Ascending aorta (tissue), 2 donors: ENCODE data around the gene P2RX1. TPM values are rescaled to one million over a fixed set of nuclear protein-coding genes. Genes with fewer than 3 reads are reported as not detected.

Source experiments
- DNase-seq, 2 donors: peaks; one replicate each; pipeline ENCODE4 v3.0.0-alpha.2; 2019; ENCODE audit warnings: low spot score in 2 of 2
- H3K27ac ChIP-seq, 2 donors: fragments of 200-600 bp; sonication (generic); one replicate each; pipeline ENCODE4 v1.5.1; 2016 to 2017; ENCODE audit warnings: mild to moderate bottlenecking in 1 of 2
- H3K27me3 ChIP-seq: fragments of 200-600 bp; sonication (generic); one replicate; pipeline ENCODE4 v1.5.1; 2017
- H3K36me3 ChIP-seq, 2 donors: fragments of 200-600 bp; sonication (generic); one replicate each; pipeline ENCODE4 v1.5.1; 2016
- H3K4me1 ChIP-seq, 2 donors: fragments of 200-600 bp; sonication (generic); one replicate each; pipeline ENCODE4 v1.5.1; 2016 to 2017; ENCODE audit warnings: mild to moderate bottlenecking in 1 of 2
- H3K4me3 ChIP-seq, 2 donors: fragments of 200-600 bp; sonication (generic); one replicate each; pipeline ENCODE4 v1.5.1; 2016 to 2017; ENCODE audit warnings: mild to moderate bottlenecking in 1 of 2
- H3K9me3 ChIP-seq, 2 donors: fragments of 200-600 bp; sonication (generic); one replicate each; pipeline ENCODE4 v1.5.1; 2016
- intact Hi-C: fragments of 100-400 bp; cut with DNase I; formaldehyde crosslinking; loops from one replicate; pipeline ENCODE4 v1.15.1; 2023
- total RNA-seq: library from RNA; depleted of rRNA; stranded (reverse); fragments of >200 nt; gene quantifications from one replicate; pipeline ENCODE4 v1.1.0, GENCODE V29; 2016
- TF ChIP-seq, protein P1 (sequence below), 3 experiments: fragments of 200-600 bp in 2 of 3; fragments of 450-650 bp in 1 of 3; sonication (generic) in 2 of 3; IDR thresholded peaks; one replicate each; pipeline ENCODE4 v1.5.1; 2016 to 2019; ENCODE audit warnings: antibody characterized with exemption in 3 of 3, mild to moderate bottlenecking in 1 of 3, moderate library complexity in 1 of 3

Gene P2RX1
- total RNA-seq, 1 donor from 2014 or later, result not detected

- Histone ChIP-seq H3K27ac (peak overlapping the region; percentile 81 to 85), H3K9me3 (no peaks in the 10 kb centered on the region), H3K4me3 (no peak overlapping the region), H3K4me1 (peaks cover 16 to 42% of the 10 kb centered on the region in 2 donors), H3K27me3 (no peaks in the 10 kb centered on the region), H3K36me3 (peaks cover 10 to 27% of the 10 kb centered on the region in 2 donors)
- DNase-seq, result no peak
- TF ChIP-seq, protein P1, sequence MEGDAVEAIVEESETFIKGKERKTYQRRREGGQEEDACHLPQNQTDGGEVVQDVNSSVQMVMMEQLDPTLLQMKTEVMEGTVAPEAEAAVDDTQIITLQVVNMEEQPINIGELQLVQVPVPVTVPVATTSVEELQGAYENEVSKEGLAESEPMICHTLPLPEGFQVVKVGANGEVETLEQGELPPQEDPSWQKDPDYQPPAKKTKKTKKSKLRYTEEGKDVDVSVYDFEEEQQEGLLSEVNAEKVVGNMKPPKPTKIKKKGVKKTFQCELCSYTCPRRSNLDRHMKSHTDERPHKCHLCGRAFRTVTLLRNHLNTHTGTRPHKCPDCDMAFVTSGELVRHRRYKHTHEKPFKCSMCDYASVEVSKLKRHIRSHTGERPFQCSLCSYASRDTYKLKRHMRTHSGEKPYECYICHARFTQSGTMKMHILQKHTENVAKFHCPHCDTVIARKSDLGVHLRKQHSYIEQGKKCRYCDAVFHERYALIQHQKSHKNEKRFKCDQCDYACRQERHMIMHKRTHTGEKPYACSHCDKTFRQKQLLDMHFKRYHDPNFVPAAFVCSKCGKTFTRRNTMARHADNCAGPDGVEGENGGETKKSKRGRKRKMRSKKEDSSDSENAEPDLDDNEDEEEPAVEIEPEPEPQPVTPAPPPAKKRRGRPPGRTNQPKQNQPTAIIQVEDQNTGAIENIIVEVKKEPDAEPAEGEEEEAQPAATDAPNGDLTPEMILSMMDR (IDR thresholded peaks at IDR 0.05), result no peak
- intact Hi-C loops, result no loop called here
Measured at GRCh38 chr17:3887394-3887793, 28.9 kb downstream of the P2RX1 start.

GRCh38 chr17:3886776-3887175 lies 29.5 kb downstream of the P2RX1 start:
- intact Hi-C loops, result no loop called here
- Histone ChIP-seq H3K27me3 (no peaks in the 10 kb centered on the region), H3K9me3 (no peaks in the 10 kb centered on the region), H3K36me3 (peaks cover 10 to 32% of the 10 kb centered on the region in 2 donors), H3K4me3 (no peak overlapping the region), H3K27ac (peak overlapping the region in 1 of 2 donors; percentile 81), H3K4me1 (peaks cover 14 to 36% of the 10 kb centered on the region in 2 donors)
- TF ChIP-seq, protein P1 (IDR thresholded peaks at IDR 0.05), result no peak
- peak in 1 of 2 donors; percentile 75 for DNase-seq

- H3K4me1 ChIP-seq, result peaks cover 9 to 29% of the 10 kb centered on the region in 2 donors
- H3K36me3 ChIP-seq, result peaks cover 10 to 32% of the 10 kb centered on the region in 2 donors
- H3K27ac ChIP-seq, result no peak overlapping the region
- H3K9me3 ChIP-seq, result no peaks in the 10 kb centered on the region
- no peak for DNase-seq
- H3K27me3 ChIP-seq, result no peaks in the 10 kb centered on the region
- H3K4me3 ChIP-seq, result no peak overlapping the region
- intact Hi-C loops, result no loop called here
- TF ChIP-seq, protein P1 (IDR thresholded peaks at IDR 0.05), result no peak
Measured at GRCh38 chr17:3885970-3886369, 30.3 kb downstream of the P2RX1 start.

- no peak overlapping the region for H3K4me3 ChIP-seq
- peaks cover 10 to 32% of the 10 kb centered on the region in 2 donors for H3K36me3 ChIP-seq
- H3K4me1 ChIP-seq, result peaks cover 6 to 22% of the 10 kb centered on the region in 2 donors
- no peak for DNase-seq
- no peaks in the 10 kb centered on the region for H3K27me3 ChIP-seq
- H3K27ac ChIP-seq, result no peak overlapping the region
- intact Hi-C loops, result no loop called here
- H3K9me3 ChIP-seq, result no peaks in the 10 kb centered on the region
- TF ChIP-seq, protein P1 (IDR thresholded peaks at IDR 0.05), result no peak
Measured at GRCh38 chr17:3885271-3885670, 31.0 kb downstream of the P2RX1 start.

DNA sequence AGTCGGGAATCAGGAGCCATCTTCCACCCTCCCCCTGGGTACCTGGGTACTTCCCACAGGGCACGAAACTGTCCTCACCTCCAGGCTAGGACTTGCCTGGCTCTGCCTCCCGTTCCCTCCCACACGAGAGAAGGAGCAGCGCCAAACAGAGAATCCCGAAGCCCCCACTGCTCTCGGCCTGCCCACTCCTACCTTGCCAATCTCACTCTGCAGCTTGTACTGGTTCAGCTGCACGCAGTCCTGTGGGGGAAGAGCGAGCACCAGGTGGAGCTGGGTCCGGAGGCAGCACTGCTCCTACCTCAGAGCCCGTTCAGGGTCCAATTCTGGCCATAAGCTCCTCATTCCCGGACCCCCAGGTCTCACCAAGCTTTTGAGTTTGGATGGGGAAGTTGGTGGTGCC lies 32.1 kb downstream of the P2RX1 start:
- no peak for DNase-seq
- intact Hi-C loops, result no loop called here
- H3K4me1 ChIP-seq, result peaks cover 0 to 12% of the 10 kb centered on the region in 2 donors
- no peak overlapping the region for H3K4me3 ChIP-seq
- TF ChIP-seq, protein P1 (IDR thresholded peaks at IDR 0.05), result no peak
- H3K27ac ChIP-seq, result no peak overlapping the region
- H3K9me3 ChIP-seq, result no peaks in the 10 kb centered on the region
- no peaks in the 10 kb centered on the region for H3K27me3 ChIP-seq
- peaks cover 10 to 32% of the 10 kb centered on the region in 2 donors for H3K36me3 ChIP-seq

GRCh38 chr17:3882276-3882675 lies 34.0 kb downstream of the P2RX1 start:
- TF ChIP-seq, protein P1 (IDR thresholded peaks at IDR 0.05), result no peak
- intact Hi-C loops, result no loop called here
- Histone ChIP-seq H3K4me1 (peaks cover 0 to 2% of the 10 kb centered on the region in 2 donors), H3K27ac (no peak overlapping the region), H3K4me3 (no peak overlapping the region), H3K27me3 (no peaks in the 10 kb centered on the region), H3K36me3 (peaks cover 10 to 37% of the 10 kb centered on the region in 2 donors), H3K9me3 (no peaks in the 10 kb centered on the region)
- no peak for DNase-seq
